IMR-90 (cell line): ENCODE results near the gene IFT52. TPM values are rescaled to one million over a fixed set of nuclear protein-coding genes. Genes with fewer than 3 reads are reported as not detected.

Experiments
- ATAC-seq: fragments of 200-7000 bp; cut with Tn5 transposase; 2 replicates; pipeline ENCODE4 v1.9.1; 2020; ENCODE audit warnings: low read depth, mild to moderate bottlenecking, moderate library complexity
- BruUV-seq: library from RNA; stranded (reverse); fragments of 400-500 nt; replicated peaks from 2 replicates; lab custom pipeline; 2021; lab: Mats Ljungman, UMichigan
- CTCF ChIA-PET: fragments of 300-600 bp; formaldehyde crosslinking; extraction: SDS; loops from one replicate; lab custom pipeline; 2021; ENCODE audit warnings: antibody characterized with exemption; lab: Yijun Ruan, JAX
- POLR2A ChIA-PET: fragments of 300-600 bp; sonication (Branson Sonifier 250); formaldehyde crosslinking; loops from one replicate; lab custom pipeline; 2022; ENCODE audit warnings: antibody characterized with exemption; ENCODE audit not compliant: unreplicated experiment; lab: Charles Lee
- DNase-seq: peaks from one replicate; pipeline ENCODE4 v3.0.0; 2013
- H2AFZ ChIP-seq: replicated peaks from 2 replicates; pipeline ENCODE3; 2013; ENCODE audit warnings: low read length, mild to moderate bottlenecking; ENCODE audit not compliant: poor library complexity
- H2AK5ac ChIP-seq: 2 replicates; pipeline ENCODE4 v1.6.1; 2013; ENCODE audit warnings: low read depth, low read length, inconsistent platforms
- H2AK9ac ChIP-seq: replicated peaks from 2 replicates; pipeline ENCODE3; 2013; ENCODE audit warnings: mild to moderate bottlenecking, low read depth, low read length, moderate library complexity; ENCODE audit not compliant: poor library complexity
- H2BK120ac ChIP-seq: 2 replicates; pipeline ENCODE4 v1.6.1; 2013; ENCODE audit warnings: low read depth, low read length, inconsistent platforms
- H2BK15ac ChIP-seq: 3 replicates; pipeline ENCODE4 v1.6.1; 2013; ENCODE audit warnings: low read depth, low read length, inconsistent platforms
- H2BK20ac ChIP-seq: 2 replicates; pipeline ENCODE4 v1.6.1; 2013; ENCODE audit warnings: low read depth, mild to moderate bottlenecking, inconsistent platforms, low read length, moderate library complexity
- H2BK5ac ChIP-seq: 2 replicates; pipeline ENCODE4 v1.6.1; 2013; ENCODE audit warnings: mild to moderate bottlenecking, low read depth, low read length, inconsistent platforms; ENCODE audit not compliant: poor library complexity, severe bottlenecking
- H3K14ac ChIP-seq: replicated peaks from 2 replicates; pipeline ENCODE4 v1.6.1; 2013; ENCODE audit warnings: low read depth, low read length, inconsistent platforms
- H3K18ac ChIP-seq: 2 replicates; pipeline ENCODE4 v1.6.1; 2013; ENCODE audit warnings: low read depth, low read length, control low read depth
- H3K23ac ChIP-seq: 2 replicates; pipeline ENCODE4 v1.6.1; 2013; ENCODE audit warnings: low read depth, low read length, inconsistent platforms
- H3K27ac ChIP-seq: 2 replicates; pipeline ENCODE4 v1.5.1; 2013; ENCODE audit warnings: mild to moderate bottlenecking, control low read depth, low read length; ENCODE audit not compliant: insufficient read depth
- H3K27me3 ChIP-seq: 2 replicates; pipeline ENCODE4 v1.6.1; 2013; ENCODE audit warnings: low read length; ENCODE audit not compliant: control insufficient read depth, insufficient read depth
- H3K36me3 ChIP-seq: 2 replicates; pipeline ENCODE4 v1.6.1; 2013; ENCODE audit warnings: low read length, mixed read lengths; ENCODE audit not compliant: control insufficient read depth, insufficient read depth
- H3K4ac ChIP-seq: 2 replicates; pipeline ENCODE4 v1.6.1; 2013; ENCODE audit warnings: low read depth, low read length, inconsistent platforms
- H3K4me1 ChIP-seq: 2 replicates; pipeline ENCODE4 v1.6.1; 2013; ENCODE audit warnings: low read length, mixed read lengths; ENCODE audit not compliant: control insufficient read depth, insufficient read depth
- H3K4me2 ChIP-seq: 2 replicates; pipeline ENCODE4 v1.6.1; 2013; ENCODE audit warnings: low read depth, mild to moderate bottlenecking, control low read depth, low read length, moderate library complexity
- H3K4me3 ChIP-seq: 2 replicates; pipeline ENCODE4 v1.5.1; 2013; ENCODE audit warnings: low read depth, mild to moderate bottlenecking, control low read depth, low read length, moderate library complexity; ENCODE audit not compliant: insufficient read depth
- H3K56ac ChIP-seq: 2 replicates; pipeline ENCODE4 v1.6.1; 2013; ENCODE audit warnings: low read length, inconsistent platforms; ENCODE audit not compliant: insufficient read depth; ENCODE audit errors: extremely low read depth
- H3K79me1 ChIP-seq, 2 experiments: 2 replicates each; pipeline ENCODE4 v1.6.1; 2013; ENCODE audit warnings: low read length in 2 of 2, inconsistent platforms in 1 of 2, low read depth in 1 of 2
- H3K9ac ChIP-seq: 2 replicates; pipeline ENCODE4 v1.6.1; 2013; ENCODE audit warnings: low read depth, low read length, control low read depth
- H3K9me1 ChIP-seq: 2 replicates; pipeline ENCODE4 v1.6.1; 2013; ENCODE audit warnings: low read length, inconsistent platforms; ENCODE audit not compliant: insufficient read depth
- H3K9me3 ChIP-seq: 2 replicates; pipeline ENCODE4 v1.6.1; 2013; ENCODE audit warnings: low read length; ENCODE audit not compliant: control insufficient read depth, insufficient read depth
- H4K20me1 ChIP-seq: 2 replicates; pipeline ENCODE4 v1.6.1; 2013; ENCODE audit warnings: low read length, inconsistent platforms; ENCODE audit not compliant: insufficient read depth
- H4K5ac ChIP-seq: 2 replicates; pipeline ENCODE4 v1.6.1; 2013; ENCODE audit warnings: mild to moderate bottlenecking, low read depth, low read length, control low read depth
- H4K8ac ChIP-seq, 2 experiments: 2 replicates each; pipeline ENCODE4 v1.6.1; 2013; ENCODE audit warnings: low read depth in 2 of 2, low read length in 2 of 2, control low read depth in 1 of 2, inconsistent platforms in 1 of 2
- H4K91ac ChIP-seq: 2 replicates; pipeline ENCODE4 v1.6.1; 2013; ENCODE audit warnings: low read depth, low read length, inconsistent platforms; ENCODE audit not compliant: insufficient read depth
- CEBPB ChIP-seq: IDR thresholded peaks from 2 replicates; pipeline ENCODE4 v1.6.1; 2012; ENCODE audit warnings: low read depth, low read length, improper control_type of control experiment
- CHD1 ChIP-seq: IDR thresholded peaks from 2 replicates; pipeline ENCODE4 v1.6.1; 2012; ENCODE audit warnings: low read depth, low read length, improper control_type of control experiment
- FOS ChIP-seq: fragments of 150-350 bp; IDR thresholded peaks from 2 replicates; pipeline ENCODE4 v1.6.1; 2016; ENCODE audit warnings: low read depth, low read length
- MAFK ChIP-seq: IDR thresholded peaks from 2 replicates; pipeline ENCODE4 v1.6.1; 2012; ENCODE audit warnings: low read depth, low read length, improper control_type of control experiment
- MAZ ChIP-seq: IDR thresholded peaks from 2 replicates; pipeline ENCODE4 v1.6.1; 2012; ENCODE audit warnings: low read depth, mild to moderate bottlenecking, low read length, improper control_type of control experiment, moderate library complexity, borderline replicate concordance
- MXI1 ChIP-seq: IDR thresholded peaks from 2 replicates; pipeline ENCODE4 v1.6.1; 2012; ENCODE audit warnings: low read depth, mild to moderate bottlenecking, low read length, moderate library complexity, borderline replicate concordance
- NFE2L2 ChIP-seq: fragments of 150-350 bp; IDR thresholded peaks from 2 replicates; pipeline ENCODE4 v1.6.1; 2016; ENCODE audit warnings: low read depth, mild to moderate bottlenecking, low read length
- POLR2A ChIP-seq: IDR thresholded peaks from 2 replicates; pipeline ENCODE4 v1.6.1; 2012; ENCODE audit warnings: mild to moderate bottlenecking, low read depth, low read length
- RAD21 ChIP-seq: IDR thresholded peaks from 2 replicates; pipeline ENCODE4 v1.6.1; 2012; ENCODE audit warnings: low read length, improper control_type of control experiment
- RCOR1 ChIP-seq: IDR thresholded peaks from 2 replicates; pipeline ENCODE4 v1.6.1; 2012; ENCODE audit warnings: mild to moderate bottlenecking, low read length, improper control_type of control experiment; ENCODE audit not compliant: insufficient replicate concordance
- SMC3 ChIP-seq: fragments of 150-350 bp; IDR thresholded peaks from 2 replicates; pipeline ENCODE4 v1.6.1; 2016; ENCODE audit warnings: low read depth, mild to moderate bottlenecking, antibody characterized with exemption, low read length, moderate library complexity
- USF2 ChIP-seq: fragments of 150-350 bp; IDR thresholded peaks from 2 replicates; pipeline ENCODE4 v1.6.1; 2017; ENCODE audit warnings: mild to moderate bottlenecking, antibody characterized with exemption, low read length, low read depth
- WGBS, 2 experiments: methylation state at CpG; one replicate each; pipeline versions ENCODE4 v1.1.5 to v1.1.7; 2013; ENCODE audit warnings: missing lambda C conversion rate in 2 of 2; ENCODE audit not compliant: insufficient read length in 1 of 2; ENCODE audit errors: extremely low coverage in 2 of 2; 5-methylcytosine and 5-hydroxymethylcytosine counted together
- dilution Hi-C: fragments of 300-500 bp; cut with HindIII; formaldehyde crosslinking; loops from one replicate; pipeline ENCODE4 v1.14.3; 2018; ENCODE audit warnings: low sequenced_read_pairs; ENCODE audit not compliant: unreplicated experiment
- in situ Hi-C: fragments of 300-500 bp; cut with MboI; formaldehyde crosslinking; loops from 3 replicates; pipeline ENCODE4 v1.14.3; 2019; ENCODE audit warnings: low sequenced_read_pairs, inconsistent platforms, mixed read lengths
- intact Hi-C: fragments of 100-400 bp; cut with micrococcal nuclease; formaldehyde crosslinking; loops from 2 replicates; pipeline ENCODE4 v1.10.0; 2022
- polyA plus RNA-seq, 3 experiments: library from polyadenylated mRNA; depleted of rRNA; stranded (reverse); fragments of >200 nt; gene quantifications; 2 replicates each; pipeline ENCODE4 v1.2.3, GENCODE V29; 2012; ENCODE audit warnings: low replicate concordance in 1 of 3
- total RNA-seq: library from RNA; depleted of rRNA; stranded (reverse); fragments of >200 nt; gene quantifications from 2 replicates; pipeline ENCODE4 v1.2.3, GENCODE V29; 2012
- TF ChIP-seq, protein P1 (sequence below): conservative IDR thresholded peaks from 2 replicates; pipeline ENCODE4 v1.5.1; 2012; ENCODE audit warnings: mild to moderate bottlenecking, low read depth, low read length, improper control_type of control experiment
- TF ChIP-seq, protein P2 (sequence below): fragments of 150-350 bp; IDR thresholded peaks from 2 replicates; pipeline ENCODE4 v1.6.1; 2016; ENCODE audit warnings: low read depth, mild to moderate bottlenecking, low read length, moderate library complexity, borderline replicate concordance

IFT52 gene
- total and polyA plus RNA-seq, 2 of the 4 experiments (the other 2 are of a cell fraction): 31.2 to 55.6 TPM

DNA sequence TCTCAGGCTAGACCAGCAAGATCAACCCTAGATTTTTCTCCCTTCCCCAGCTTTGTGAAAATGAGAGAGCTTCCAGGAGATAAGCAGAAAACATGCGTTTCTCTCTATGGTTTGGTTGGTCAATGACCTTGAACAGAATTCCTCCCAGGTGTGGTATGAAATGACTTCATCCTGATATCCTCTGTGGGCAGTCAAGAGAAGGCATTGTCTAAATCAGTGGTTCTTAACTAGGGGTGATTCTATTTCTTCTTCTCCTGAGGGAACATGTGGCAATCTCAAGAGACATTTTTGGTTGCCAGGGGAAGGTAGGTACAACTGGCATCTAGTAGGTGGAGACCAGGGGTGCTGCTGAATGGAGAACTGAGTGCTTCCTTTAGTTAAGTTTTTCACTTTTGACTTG, 12.4 kb downstream of the IFT52 start:
- no peak overlapping the region for H3K18ac ChIP-seq
- ATAC-seq (no peak), DNase-seq (no peak)
- no peak overlapping the region for H2AFZ ChIP-seq
- H3K4me2 ChIP-seq: no peak overlapping the region
- no peaks in the 10 kb centered on the region for H4K20me1 ChIP-seq
- H2BK20ac ChIP-seq: no peak overlapping the region
- H2BK5ac ChIP-seq: no peak overlapping the region
- no peak overlapping the region for H3K4me3 ChIP-seq
- BruUV-seq: no TSS peak
- peaks cover 24% of the 10 kb centered on the region for H3K36me3 ChIP-seq
- no peak overlapping the region for H3K14ac ChIP-seq
- H4K5ac ChIP-seq: no peak overlapping the region
- no CpG with 5 or more reads among the region's 1 CpG for WGBS, 2 experiments
- no peak overlapping the region for H3K56ac ChIP-seq
- no peaks in the 10 kb centered on the region for H3K27me3 ChIP-seq
- no peak overlapping the region for H3K4ac ChIP-seq
- no peak overlapping the region for H3K27ac ChIP-seq
- ChIA-PET CTCF (no interaction called here), POLR2A (no interaction called here)
- H3K23ac ChIP-seq: no peak overlapping the region
- peaks cover 0 to 3% of the 10 kb centered on the region in 2 experiments; a peak in 1 of 4 replicates for H3K79me1 ChIP-seq
- H3K9me1 ChIP-seq: no peaks in the 10 kb centered on the region
- H3K9me3 ChIP-seq: no peaks in the 10 kb centered on the region
- no peak overlapping the region for H2AK9ac ChIP-seq
- H4K8ac ChIP-seq: no peak overlapping the region
- H4K91ac ChIP-seq: no peak overlapping the region
- in situ Hi-C loops (no loop called here), intact Hi-C loops (no loop called here), dilution Hi-C loops (no loop called here)
- no peak overlapping the region for H2BK120ac ChIP-seq
- H3K9ac ChIP-seq: no peak overlapping the region
- H2BK15ac ChIP-seq: no peak overlapping the region
- TF ChIP-seq USF2: no peak
- TF ChIP-seq, protein P1, sequence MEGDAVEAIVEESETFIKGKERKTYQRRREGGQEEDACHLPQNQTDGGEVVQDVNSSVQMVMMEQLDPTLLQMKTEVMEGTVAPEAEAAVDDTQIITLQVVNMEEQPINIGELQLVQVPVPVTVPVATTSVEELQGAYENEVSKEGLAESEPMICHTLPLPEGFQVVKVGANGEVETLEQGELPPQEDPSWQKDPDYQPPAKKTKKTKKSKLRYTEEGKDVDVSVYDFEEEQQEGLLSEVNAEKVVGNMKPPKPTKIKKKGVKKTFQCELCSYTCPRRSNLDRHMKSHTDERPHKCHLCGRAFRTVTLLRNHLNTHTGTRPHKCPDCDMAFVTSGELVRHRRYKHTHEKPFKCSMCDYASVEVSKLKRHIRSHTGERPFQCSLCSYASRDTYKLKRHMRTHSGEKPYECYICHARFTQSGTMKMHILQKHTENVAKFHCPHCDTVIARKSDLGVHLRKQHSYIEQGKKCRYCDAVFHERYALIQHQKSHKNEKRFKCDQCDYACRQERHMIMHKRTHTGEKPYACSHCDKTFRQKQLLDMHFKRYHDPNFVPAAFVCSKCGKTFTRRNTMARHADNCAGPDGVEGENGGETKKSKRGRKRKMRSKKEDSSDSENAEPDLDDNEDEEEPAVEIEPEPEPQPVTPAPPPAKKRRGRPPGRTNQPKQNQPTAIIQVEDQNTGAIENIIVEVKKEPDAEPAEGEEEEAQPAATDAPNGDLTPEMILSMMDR: no peak
- TF ChIP-seq CHD1: no peak
- no peak for TF ChIP-seq CEBPB
- no peak for TF ChIP-seq FOS
- TF ChIP-seq RCOR1: no peak
- TF ChIP-seq MAFK: no peak
- no peak for TF ChIP-seq NFE2L2
- no peak for TF ChIP-seq RAD21
- TF ChIP-seq POLR2A: no peak
- TF ChIP-seq, protein P2, sequence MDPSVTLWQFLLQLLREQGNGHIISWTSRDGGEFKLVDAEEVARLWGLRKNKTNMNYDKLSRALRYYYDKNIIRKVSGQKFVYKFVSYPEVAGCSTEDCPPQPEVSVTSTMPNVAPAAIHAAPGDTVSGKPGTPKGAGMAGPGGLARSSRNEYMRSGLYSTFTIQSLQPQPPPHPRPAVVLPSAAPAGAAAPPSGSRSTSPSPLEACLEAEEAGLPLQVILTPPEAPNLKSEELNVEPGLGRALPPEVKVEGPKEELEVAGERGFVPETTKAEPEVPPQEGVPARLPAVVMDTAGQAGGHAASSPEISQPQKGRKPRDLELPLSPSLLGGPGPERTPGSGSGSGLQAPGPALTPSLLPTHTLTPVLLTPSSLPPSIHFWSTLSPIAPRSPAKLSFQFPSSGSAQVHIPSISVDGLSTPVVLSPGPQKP: no peak
- no peak for TF ChIP-seq MAZ
- TF ChIP-seq SMC3: no peak
- TF ChIP-seq MXI1: no peak
- no peaks in the 10 kb centered on the region for H3K4me1 ChIP-seq
- H2AK5ac ChIP-seq: no peak overlapping the region
